ENCODE results near the gene INPP5B. TPM values are rescaled to one million over a fixed set of nuclear protein-coding genes. Genes with fewer than 3 reads are reported as not detected.
"Not testable (repeated sequence)": the region's sequence is repeated elsewhere in the genome, so short reads cannot be mapped to it uniquely, and the experiment has no call there.

Gene INPP5B
- total and polyA plus RNA-seq, 7 donors: 3.8 to 12.8 (median 6.7) TPM

GRCh38 chr1:37919277-37919676, 27.6 kb downstream of the INPP5B start:
- TF ChIP-seq CTCF (IDR thresholded peaks at IDR 0.05): peak; percentile 31

GRCh38 chr1:37915476-37916093, 31.3 kb downstream of the INPP5B start:
- Histone ChIP-seq H3K27ac (no peak overlapping the region), H3K9me3 (no peaks in the 10 kb centered on the region), H3K36me3 (ENCODE audit: insufficient read depth in 1 of 2, low read depth in 1 of 2) (no peaks in the 10 kb centered on the region), H3K4me3 (no peak overlapping the region), H3K4me1 (peaks cover 24% of the 10 kb centered on the region), H3K27me3 (ENCODE audit: insufficient read depth in 3 of 3, low read length in 2 of 3) (no peaks in the 10 kb centered on the region)
- no peak for TF ChIP-seq CTCF (IDR thresholded peaks at IDR 0.05)
- 74 to 95% (median 81%) methylated on average over 2 of the region's 2 CpGs for WGBS, 3 donors
- peak in 3 of 4 donors; percentile 10 to 43 (median 13) for ATAC-seq
- DNase-seq: no peak
- intact Hi-C loops (cut with DNase I): no loop called here

More at GRCh38 chr1:37919277-37919676, 27.6 kb downstream of the INPP5B start:
- H3K4me3 ChIP-seq: no peak overlapping the region
- WGBS, 3 donors: 54 to 71% (median 58%) methylated on average over 1 of the region's 1 CpG
- intact Hi-C loops (cut with DNase I): no loop called here
- no peak for DNase-seq
- H3K27me3 ChIP-seq (ENCODE audit: insufficient read depth in 3 of 3, low read length in 2 of 3): no peaks in the 10 kb centered on the region
- peaks cover 24% of the 10 kb centered on the region for H3K4me1 ChIP-seq
- H3K9me3 ChIP-seq: no peaks in the 10 kb centered on the region
- ATAC-seq: peak in 1 of 4 donors; percentile 46
- H3K36me3 ChIP-seq (ENCODE audit: insufficient read depth in 1 of 2, low read depth in 1 of 2): no peaks in the 10 kb centered on the region
- H3K27ac ChIP-seq: no peak overlapping the region

- no peaks in the 10 kb centered on the region for H3K36me3 ChIP-seq (ENCODE audit: insufficient read depth in 1 of 2, low read depth in 1 of 2)
- 56 to 65% (median 60%) methylated on average over 4 of the region's 4 CpGs for WGBS, 3 donors
- H3K4me1 ChIP-seq: peaks cover 22% of the 10 kb centered on the region
- intact Hi-C loops (cut with DNase I): no loop called here
- DNase-seq (no peak), ATAC-seq (peak; percentile 30 to 87 (median 64))
- TF ChIP-seq CTCF (IDR thresholded peaks at IDR 0.05): no peak
- H3K4me3 ChIP-seq: peak overlapping the region; percentile 21
- no peaks in the 10 kb centered on the region for H3K9me3 ChIP-seq
- H3K27me3 ChIP-seq (ENCODE audit: insufficient read depth in 3 of 3, low read length in 2 of 3): no peaks in the 10 kb centered on the region
- peak overlapping the region; percentile 15 for H3K27ac ChIP-seq
These were observed 32.0 kb downstream of the INPP5B start for GRCh38 chr1:37914719-37915475.

- H3K27me3 ChIP-seq (ENCODE audit: insufficient read depth in 3 of 3, low read length in 2 of 3); H3K27ac ChIP-seq; H3K4me3 ChIP-seq; intact Hi-C loops (cut with DNase I); H3K36me3 ChIP-seq (ENCODE audit: insufficient read depth in 1 of 2, low read depth in 1 of 2); ATAC-seq; H3K9me3 ChIP-seq; DNase-seq: not testable (repeated sequence)
- WGBS, 3 donors: 94 to 98% (median 94%) methylated on average over 3 of the region's 3 CpGs
- H3K4me1 ChIP-seq: peaks cover 24% of the 10 kb centered on the region
These were observed 35.4 kb downstream of the INPP5B start for GRCh38 chr1:37911478-37911877.

- ATAC-seq; intact Hi-C loops (cut with DNase I); H3K27ac ChIP-seq; H3K36me3 ChIP-seq (ENCODE audit: insufficient read depth in 1 of 2, low read depth in 1 of 2); H3K9me3 ChIP-seq; H3K4me3 ChIP-seq; DNase-seq; H3K27me3 ChIP-seq (ENCODE audit: insufficient read depth in 3 of 3, low read length in 2 of 3): not testable (repeated sequence)
- 73 to 94% (median 87%) methylated on average over 8 of the region's 8 CpGs for WGBS, 3 donors
- H3K4me1 ChIP-seq: peaks cover 26% of the 10 kb centered on the region
These were observed 36.0 kb downstream of the INPP5B start for GRCh38 chr1:37910886-37911285.

GRCh38 chr1:37908531-37908930, 38.3 kb downstream of the INPP5B start:
- 62 to 80% (median 74%) methylated on average over 10 of the region's 10 CpGs for WGBS, 3 donors

GRCh38 chr1:37907416-37908125, 39.3 kb downstream of the INPP5B start:
- H3K36me3 ChIP-seq (ENCODE audit: insufficient read depth in 1 of 2, low read depth in 1 of 2); H3K4me3 ChIP-seq; H3K9me3 ChIP-seq; DNase-seq; intact Hi-C loops (cut with DNase I); H3K27me3 ChIP-seq (ENCODE audit: insufficient read depth in 3 of 3, low read length in 2 of 3); H3K27ac ChIP-seq: not testable (repeated sequence)
- peaks cover 10% of the 10 kb centered on the region for H3K4me1 ChIP-seq
- peak in 2 of 4 donors; percentile 38 to 65 for ATAC-seq
- WGBS, 3 donors: 86 to 94% (median 90%) methylated on average over 6 of the region's 6 CpGs

More at GRCh38 chr1:37908531-37908930, 38.3 kb downstream of the INPP5B start:
- H3K36me3 ChIP-seq (ENCODE audit: insufficient read depth in 1 of 2, low read depth in 1 of 2); intact Hi-C loops (cut with DNase I); DNase-seq; H3K4me3 ChIP-seq; H3K9me3 ChIP-seq; H3K27me3 ChIP-seq (ENCODE audit: insufficient read depth in 3 of 3, low read length in 2 of 3): not testable (repeated sequence)
- peaks cover 10% of the 10 kb centered on the region for H3K4me1 ChIP-seq
- H3K27ac ChIP-seq: peak overlapping the region; percentile 36
- peak in 3 of 4 donors; percentile 47 to 71 (median 56) for ATAC-seq

GRCh38 chr1:37906591-37906990, 40.3 kb downstream of the INPP5B start:
- H3K4me3 ChIP-seq; H3K27ac ChIP-seq; H3K27me3 ChIP-seq (ENCODE audit: insufficient read depth in 3 of 3, low read length in 2 of 3); DNase-seq; H3K36me3 ChIP-seq (ENCODE audit: insufficient read depth in 1 of 2, low read depth in 1 of 2); ATAC-seq; H3K9me3 ChIP-seq; intact Hi-C loops (cut with DNase I): not testable (repeated sequence)
- peaks cover 10% of the 10 kb centered on the region for H3K4me1 ChIP-seq
- 95 to 97% (median 95%) methylated on average over 3 of the region's 3 CpGs for WGBS, 3 donors

Data from psoas muscle (tissue), 8 donors.